Caco-2 (cell line): ENCODE data around the gene NAAA. TPM values are rescaled to one million over a fixed set of nuclear protein-coding genes. Genes with fewer than 3 reads are reported as not detected.

Experiments
- BruUV-seq: library from RNA; stranded (reverse); fragments of 400-500 nt; replicated peaks from 2 replicates; lab custom pipeline; 2021; lab: Mats Ljungman, UMichigan
- CTCF ChIA-PET: fragments of 300-600 bp; sonication (Branson Sonifier 250); formaldehyde crosslinking; loops from one replicate; lab custom pipeline; 2022; ENCODE audit warnings: antibody characterized with exemption; lab: Charles Lee
- POLR2A ChIA-PET: fragments of 300-600 bp; sonication (Branson Sonifier 250); formaldehyde crosslinking; loops from one replicate; lab custom pipeline; 2022; ENCODE audit warnings: antibody characterized with exemption; lab: Charles Lee
- DNase-seq, 2 experiments: peaks; one replicate each; pipeline versions ENCODE4 v3.0.0 to v3.0.0-alpha.2; 2020 to 2022
- H3K27me3 ChIP-seq: replicated peaks from 2 replicates; pipeline ENCODE4 v1.6.0; 2011; ENCODE audit warnings: low read length; ENCODE audit not compliant: control insufficient read depth, insufficient read depth
- H3K36me3 ChIP-seq: 2 replicates; pipeline ENCODE4 v1.5.1; 2011; ENCODE audit warnings: low read length; ENCODE audit not compliant: control insufficient read depth, insufficient read depth
- H3K4me1 ChIP-seq: fragments of 250-450 bp; sonication (Bioruptor Pico); 2 replicates; pipeline ENCODE4 v1.5.1; 2020; ENCODE audit warnings: mild to moderate bottlenecking
- H3K4me3 ChIP-seq: 2 replicates; pipeline ENCODE4 v1.5.1; 2011; ENCODE audit warnings: low read depth, mild to moderate bottlenecking, control low read depth, low read length
- H3K9me3 ChIP-seq: fragments of 250-450 bp; sonication (Bioruptor Pico); 2 replicates; pipeline ENCODE4 v1.5.1; 2020; ENCODE audit warnings: mild to moderate bottlenecking, moderate library complexity
- H3K27ac Mint-ChIP-seq: one replicate; pipeline ENCODE4 v1.8.0; 2022; ENCODE audit warnings: mixed read lengths; ENCODE audit not compliant: unreplicated experiment
- H3K27me3 Mint-ChIP-seq: one replicate; pipeline ENCODE4 v1.8.0; 2022; ENCODE audit warnings: mixed read lengths; ENCODE audit not compliant: insufficient read depth, unreplicated experiment
- H3K36me3 Mint-ChIP-seq: one replicate; pipeline ENCODE4 v1.8.0; 2022; ENCODE audit warnings: mild to moderate bottlenecking, mixed read lengths; ENCODE audit not compliant: insufficient read depth, unreplicated experiment
- H3K4me1 Mint-ChIP-seq: one replicate; pipeline ENCODE4 v1.8.0; 2022; ENCODE audit warnings: low read depth, mixed read lengths; ENCODE audit not compliant: unreplicated experiment
- H3K4me3 Mint-ChIP-seq: one replicate; pipeline ENCODE4 v1.8.0; 2022; ENCODE audit warnings: mild to moderate bottlenecking, moderate library complexity, mixed read lengths; ENCODE audit not compliant: unreplicated experiment
- H3K9me3 Mint-ChIP-seq: one replicate; pipeline ENCODE4 v1.8.0; 2022; ENCODE audit warnings: mixed read lengths; ENCODE audit not compliant: unreplicated experiment
- intact Hi-C: fragments of 100-400 bp; cut with micrococcal nuclease; formaldehyde crosslinking; loops from one replicate; pipeline ENCODE4 v1.10.0; 2022; ENCODE audit not compliant: unreplicated experiment
- total RNA-seq: library from RNA; stranded (reverse); gene quantifications from 2 replicates; pipeline ENCODE4 v1.2.3, GENCODE V29; 2022
- TF ChIP-seq, protein P1 (sequence below), 2 experiments: fragments of 200-600 bp in 1 of 2; IDR thresholded peaks; 1 replicate in 1 of 2; 2 replicates in 1 of 2; pipeline versions ENCODE4 v1.5.1 to v1.8.0; 2011 to 2022; ENCODE audit warnings: antibody characterized with exemption in 1 of 2, control low read depth in 1 of 2, inconsistent platforms in 1 of 2, low read depth in 1 of 2, low read length in 1 of 2, mild to moderate bottlenecking in 1 of 2, moderate library complexity in 1 of 2; ENCODE audit not compliant: insufficient read depth in 1 of 2, severe bottlenecking in 1 of 2, unreplicated experiment in 1 of 2

Gene NAAA
- total RNA-seq, 1 experiment from 2014 or later = 11.8 TPM

DNA sequence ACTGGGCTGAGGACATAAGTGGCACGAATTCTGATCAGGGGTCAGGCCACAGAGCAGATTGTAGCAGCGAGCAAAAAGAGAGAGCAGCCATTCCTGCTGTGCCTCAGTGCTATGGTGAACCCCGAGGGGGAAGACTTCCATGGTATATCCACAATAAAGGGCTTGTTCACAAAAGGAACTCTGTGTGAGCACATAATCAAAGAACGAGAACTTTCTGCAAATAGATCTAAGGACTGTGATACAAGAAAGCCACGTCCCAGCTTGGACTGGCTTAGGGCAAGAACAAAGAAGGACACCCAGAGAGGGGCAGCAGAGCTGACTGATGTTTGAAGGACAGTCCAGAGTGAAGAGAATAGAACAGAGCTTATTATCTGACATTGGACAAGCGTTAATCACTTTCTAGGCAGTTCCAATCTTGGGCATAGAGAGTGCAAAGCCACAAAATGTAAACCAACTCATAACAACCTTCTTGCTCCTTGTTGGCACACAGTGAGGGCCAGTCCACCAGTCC lies 62.5 kb downstream of the NAAA start:
- Mint-ChIP-seq H3K4me1 (no peaks in the 10 kb centered on the region), H3K27ac (no peak overlapping the region), H3K36me3 (no peaks in the 10 kb centered on the region), H3K27me3 (no peaks in the 10 kb centered on the region), H3K4me3 (no peak overlapping the region), H3K9me3 (no peaks in the 10 kb centered on the region)
- intact Hi-C loops = no loop called here
- ChIA-PET POLR2A (no interaction called here), CTCF (no interaction called here)
- TF ChIP-seq, protein P1, sequence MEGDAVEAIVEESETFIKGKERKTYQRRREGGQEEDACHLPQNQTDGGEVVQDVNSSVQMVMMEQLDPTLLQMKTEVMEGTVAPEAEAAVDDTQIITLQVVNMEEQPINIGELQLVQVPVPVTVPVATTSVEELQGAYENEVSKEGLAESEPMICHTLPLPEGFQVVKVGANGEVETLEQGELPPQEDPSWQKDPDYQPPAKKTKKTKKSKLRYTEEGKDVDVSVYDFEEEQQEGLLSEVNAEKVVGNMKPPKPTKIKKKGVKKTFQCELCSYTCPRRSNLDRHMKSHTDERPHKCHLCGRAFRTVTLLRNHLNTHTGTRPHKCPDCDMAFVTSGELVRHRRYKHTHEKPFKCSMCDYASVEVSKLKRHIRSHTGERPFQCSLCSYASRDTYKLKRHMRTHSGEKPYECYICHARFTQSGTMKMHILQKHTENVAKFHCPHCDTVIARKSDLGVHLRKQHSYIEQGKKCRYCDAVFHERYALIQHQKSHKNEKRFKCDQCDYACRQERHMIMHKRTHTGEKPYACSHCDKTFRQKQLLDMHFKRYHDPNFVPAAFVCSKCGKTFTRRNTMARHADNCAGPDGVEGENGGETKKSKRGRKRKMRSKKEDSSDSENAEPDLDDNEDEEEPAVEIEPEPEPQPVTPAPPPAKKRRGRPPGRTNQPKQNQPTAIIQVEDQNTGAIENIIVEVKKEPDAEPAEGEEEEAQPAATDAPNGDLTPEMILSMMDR (IDR thresholded peaks at IDR 0.05; ENCODE audit: insufficient read depth in 1 of 2, low read depth in 1 of 2, low read length in 1 of 2, severe bottlenecking in 1 of 2, unreplicated experiment in 1 of 2) = no peak
- Histone ChIP-seq H3K9me3 (no peaks in the 10 kb centered on the region), H3K4me3 (no peak overlapping the region), H3K27me3 (no peaks in the 10 kb centered on the region), H3K36me3 (no peaks in the 10 kb centered on the region), H3K4me1 (no peaks in the 10 kb centered on the region)
- no TSS peak for BruUV-seq
- no peak for DNase-seq

DNA sequence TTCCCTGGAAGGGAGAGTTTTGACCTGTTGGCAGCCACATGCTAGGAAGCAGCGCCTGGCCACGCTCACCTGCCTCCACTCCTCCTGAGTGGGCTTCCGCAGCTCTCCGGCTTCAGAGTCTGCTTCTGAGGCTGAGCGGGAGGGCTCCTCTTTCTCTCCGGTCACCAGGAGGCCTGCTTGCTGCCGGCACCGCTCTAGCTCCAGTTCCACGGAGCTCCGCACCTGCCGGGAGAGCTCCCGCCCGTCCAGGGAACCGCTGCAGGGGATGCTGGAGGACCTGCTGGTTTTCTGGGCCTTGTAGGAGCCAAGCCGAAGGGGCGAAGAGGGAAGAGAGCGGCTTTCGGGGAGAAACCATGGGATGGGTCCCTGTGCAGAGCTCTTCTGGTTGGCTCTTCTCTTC lies 64.6 kb downstream of the NAAA start:
- ChIA-PET POLR2A (no interaction called here), CTCF (no interaction called here)
- Mint-ChIP-seq H3K27me3 (no peaks in the 10 kb centered on the region), H3K4me1 (no peaks in the 10 kb centered on the region), H3K27ac (no peak overlapping the region), H3K36me3 (no peaks in the 10 kb centered on the region), H3K9me3 (no peaks in the 10 kb centered on the region), H3K4me3 (no peak overlapping the region)
- intact Hi-C loops = no loop called here
- TF ChIP-seq, protein P1 (IDR thresholded peaks at IDR 0.05; ENCODE audit: insufficient read depth in 1 of 2, low read depth in 1 of 2, low read length in 1 of 2, severe bottlenecking in 1 of 2, unreplicated experiment in 1 of 2) = no peak
- no peaks in the 10 kb centered on the region for H3K9me3 ChIP-seq
- BruUV-seq = no TSS peak
- no peaks in the 10 kb centered on the region for H3K27me3 ChIP-seq
- no peaks in the 10 kb centered on the region for H3K4me1 ChIP-seq
- H3K4me3 ChIP-seq = no peak overlapping the region
- DNase-seq = no peak
- no peaks in the 10 kb centered on the region for H3K36me3 ChIP-seq

GRCh38 chr4:75869100-75869499 lies 71.7 kb downstream of the NAAA start:
- H3K36me3 Mint-ChIP-seq = no peaks in the 10 kb centered on the region
- no peaks in the 10 kb centered on the region for H3K36me3 ChIP-seq
- no peak overlapping the region for H3K27ac Mint-ChIP-seq
- H3K9me3 Mint-ChIP-seq = no peaks in the 10 kb centered on the region
- POLR2A ChIA-PET = no interaction called here
- no TSS peak for BruUV-seq
- TF ChIP-seq, protein P1 (IDR thresholded peaks at IDR 0.05; ENCODE audit: insufficient read depth in 1 of 2, low read depth in 1 of 2, low read length in 1 of 2, severe bottlenecking in 1 of 2, unreplicated experiment in 1 of 2) = no peak
- H3K4me3 Mint-ChIP-seq = no peak overlapping the region
- CTCF ChIA-PET = interaction anchor here (0.8 kb wide), 1 partner anchor 27 kb away, joined by 3 read pairs; no protein-coding TSS in a partner anchor
- no peak for DNase-seq
- H3K4me1 Mint-ChIP-seq = peaks cover 7% of the 10 kb centered on the region
- H3K4me3 ChIP-seq = no peak overlapping the region
- H3K4me1 ChIP-seq = 0 out of 2 replicates have a peak, but pooled peaks cover 3% of the 10 kb centered on the region
- H3K27me3 Mint-ChIP-seq = no peaks in the 10 kb centered on the region
- no peaks in the 10 kb centered on the region for H3K27me3 ChIP-seq
- intact Hi-C loops = no loop called here
- H3K9me3 ChIP-seq = no peaks in the 10 kb centered on the region
